Urothelium cell line (cell line): Measurements from ENCODE around the gene ADAMTS16.

ENCODE experiments used
- DNase-seq: peaks from one replicate; pipeline ENCODE4 v3.0.0; 2011; ENCODE audit warnings: low spot score, mixed read lengths
- FAIRE-seq: peaks from 2 replicates; lab custom pipeline; 2011; peaks lifted over from hg19 to GRCh38; lab: Jason Lieb, UNC

Gene ADAMTS16

GRCh38 chr5:5304361-5305020, 164.4 kb downstream of the ADAMTS16 start:
- no peak for FAIRE-seq
- no peak for DNase-seq

GRCh38 chr5:5306696-5307095, 166.6 kb downstream of the ADAMTS16 start:
- no peak for FAIRE-seq
- peak; percentile 49 for DNase-seq

GRCh38 chr5:5308319-5308718, 168.2 kb downstream of the ADAMTS16 start:
- DNase-seq: no peak
- no peak for FAIRE-seq

GRCh38 chr5:5309645-5310044, 169.5 kb downstream of the ADAMTS16 start:
- DNase-seq (no peak), FAIRE-seq (peak; percentile 27)

- no peak for DNase-seq
- peak; percentile 70 for FAIRE-seq
These were observed 173.0 kb downstream of the ADAMTS16 start for GRCh38 chr5:5313101-5313635.

GRCh38 chr5:5314166-5314565, 174.0 kb downstream of the ADAMTS16 start:
- DNase-seq: no peak
- no peak for FAIRE-seq

GRCh38 chr5:5314626-5315025, 174.5 kb downstream of the ADAMTS16 start:
- FAIRE-seq: no peak
- no peak for DNase-seq

- FAIRE-seq: peak; percentile 27
- no peak for DNase-seq
These were observed 175.2 kb downstream of the ADAMTS16 start for GRCh38 chr5:5315068-5315980.

- DNase-seq (peak; percentile 29), FAIRE-seq (peak; percentile 27)
These were observed 176.2 kb downstream of the ADAMTS16 start for GRCh38 chr5:5316334-5316733.

GRCh38 chr5:5317976-5318375, 177.8 kb downstream of the ADAMTS16 start:
- FAIRE-seq: no peak
- no peak for DNase-seq

GRCh38 chr5:5318426-5319190, 178.5 kb downstream of the ADAMTS16 start:
- no peak for FAIRE-seq
- no peak for DNase-seq

GRCh38 chr5:5320062-5320805, 180.1 kb downstream of the ADAMTS16 start:
- no peak for FAIRE-seq
- DNase-seq: no peak

- DNase-seq (no peak), FAIRE-seq (peak; percentile 13)
These were observed 181.0 kb downstream of the ADAMTS16 start for GRCh38 chr5:5321137-5321536.

GRCh38 chr5:5323551-5323950, 183.4 kb downstream of the ADAMTS16 start:
- FAIRE-seq: no peak
- no peak for DNase-seq

GRCh38 chr5:5326115-5326758, 186.1 kb downstream of the ADAMTS16 start:
- no peak for FAIRE-seq
- DNase-seq: no peak

GRCh38 chr5:5327126-5327525, 187.0 kb downstream of the ADAMTS16 start:
- FAIRE-seq (no peak), DNase-seq (no peak)

GRCh38 chr5:5330728-5331452, 190.8 kb downstream of the ADAMTS16 start:
- no peak for DNase-seq
- no peak for FAIRE-seq

- DNase-seq: no peak
- no peak for FAIRE-seq
These were observed 191.7 kb downstream of the ADAMTS16 start for GRCh38 chr5:5331848-5332247.

GRCh38 chr5:5332287-5332686, 192.2 kb downstream of the ADAMTS16 start:
- FAIRE-seq (no peak), DNase-seq (no peak)
